ENCODE results near the gene HMCN2. TPM values are rescaled to one million over a fixed set of nuclear protein-coding genes. Genes with fewer than 3 reads are reported as not detected.

The HMCN2 gene
- total and polyA plus RNA-seq, 5 donors, result 2.3 to 6.1 (median 4.2) TPM

- ATAC-seq (no peak), DNase-seq (no peak)
- WGBS, result 68% methylated on average over 5 of the region's 5 CpGs
- peaks cover 9% of the 10 kb centered on the region for H3K4me1 ChIP-seq (ENCODE audit: control insufficient read depth, insufficient read depth, low read length)
- intact Hi-C loops (cut with DNase I), result no loop called here
- no peak overlapping the region for H3K27ac ChIP-seq (ENCODE audit: low read length)
- no peaks in the 10 kb centered on the region for H3K27me3 ChIP-seq (ENCODE audit: control insufficient read depth, insufficient read depth)
- no peak overlapping the region for H3K4me3 ChIP-seq (ENCODE audit: low read length)
- no peaks in the 10 kb centered on the region for H3K9me3 ChIP-seq (ENCODE audit: control insufficient read depth, low read length)
Observed at GRCh38 chr9:130291474-130291873, 25.9 kb downstream of the HMCN2 start.

GRCh38 chr9:130292106-130292505 is 26.5 kb downstream of the HMCN2 start:
- H3K9me3 ChIP-seq (ENCODE audit: control insufficient read depth, low read length), result no peaks in the 10 kb centered on the region
- DNase-seq, result no peak
- no peak overlapping the region for H3K4me3 ChIP-seq (ENCODE audit: low read length)
- peak; percentile 15 to 44 for ATAC-seq
- H3K4me1 ChIP-seq (ENCODE audit: control insufficient read depth, insufficient read depth, low read length), result peaks cover 7% of the 10 kb centered on the region
- no peak overlapping the region for H3K27ac ChIP-seq (ENCODE audit: low read length)
- intact Hi-C loops (cut with DNase I), result no loop called here
- 51% methylated on average over 6 of the region's 6 CpGs for WGBS
- no peaks in the 10 kb centered on the region for H3K27me3 ChIP-seq (ENCODE audit: control insufficient read depth, insufficient read depth)

GRCh38 chr9:130294664-130295063 is 29.1 kb downstream of the HMCN2 start:
- DNase-seq, result peak in 1 of 3 donors; percentile 30
- no peaks in the 10 kb centered on the region for H3K9me3 ChIP-seq (ENCODE audit: control insufficient read depth, low read length)
- no peak overlapping the region for H3K4me3 ChIP-seq (ENCODE audit: low read length)
- WGBS, result 87% methylated on average over 6 of the region's 6 CpGs
- no peaks in the 10 kb centered on the region for H3K27me3 ChIP-seq (ENCODE audit: control insufficient read depth, insufficient read depth)
- H3K4me1 ChIP-seq (ENCODE audit: control insufficient read depth, insufficient read depth, low read length), result peaks cover 2% of the 10 kb centered on the region
- no peak overlapping the region for H3K27ac ChIP-seq (ENCODE audit: low read length)
- no peak for ATAC-seq
- intact Hi-C loops (cut with DNase I), result no loop called here

- ATAC-seq, result no peak
- WGBS, result 81% methylated on average over 11 of the region's 11 CpGs
Observed at GRCh38 chr9:130295431-130295830, 29.9 kb downstream of the HMCN2 start.

GRCh38 chr9:130295945-130296782 is 30.6 kb downstream of the HMCN2 start:
- intact Hi-C loops (cut with DNase I), result no loop called here
- WGBS, result 89% methylated on average over 10 of the region's 10 CpGs
- no peak overlapping the region for H3K27ac ChIP-seq (ENCODE audit: low read length)
- no peak overlapping the region for H3K4me3 ChIP-seq (ENCODE audit: low read length)
- no peaks in the 10 kb centered on the region for H3K9me3 ChIP-seq (ENCODE audit: control insufficient read depth, low read length)
- DNase-seq, result peak in 2 of 3 donors; percentile 4 to 45
- no peak for ATAC-seq
- no peaks in the 10 kb centered on the region for H3K27me3 ChIP-seq (ENCODE audit: control insufficient read depth, insufficient read depth)
- H3K4me1 ChIP-seq (ENCODE audit: control insufficient read depth, insufficient read depth, low read length), result no peaks in the 10 kb centered on the region

More at GRCh38 chr9:130295431-130295830, 29.9 kb downstream of the HMCN2 start:
- no peak overlapping the region for H3K4me3 ChIP-seq (ENCODE audit: low read length)
- no peaks in the 10 kb centered on the region for H3K27me3 ChIP-seq (ENCODE audit: control insufficient read depth, insufficient read depth)
- no peaks in the 10 kb centered on the region for H3K9me3 ChIP-seq (ENCODE audit: control insufficient read depth, low read length)
- H3K4me1 ChIP-seq (ENCODE audit: control insufficient read depth, insufficient read depth, low read length), result no peaks in the 10 kb centered on the region
- DNase-seq, result no peak
- H3K27ac ChIP-seq (ENCODE audit: low read length), result no peak overlapping the region
- intact Hi-C loops (cut with DNase I), result no loop called here

GRCh38 chr9:130296783-130297055 is 31.2 kb downstream of the HMCN2 start:
- no peak overlapping the region for H3K27ac ChIP-seq (ENCODE audit: low read length)
- H3K4me3 ChIP-seq (ENCODE audit: low read length), result no peak overlapping the region
- 73% methylated on average over 2 of the region's 2 CpGs for WGBS
- intact Hi-C loops (cut with DNase I), result no loop called here
- H3K9me3 ChIP-seq (ENCODE audit: control insufficient read depth, low read length), result no peaks in the 10 kb centered on the region
- ATAC-seq, result no peak
- H3K27me3 ChIP-seq (ENCODE audit: control insufficient read depth, insufficient read depth), result no peaks in the 10 kb centered on the region
- peak in 1 of 3 donors; percentile 2 for DNase-seq
- no peaks in the 10 kb centered on the region for H3K4me1 ChIP-seq (ENCODE audit: control insufficient read depth, insufficient read depth, low read length)

- DNase-seq (peak; percentile 14 to 62 (median 46)), ATAC-seq (peak in 1 of 2 donors; percentile 44)
- intact Hi-C loops (cut with DNase I), result no loop called here
- H3K9me3 ChIP-seq (ENCODE audit: control insufficient read depth, low read length), result no peaks in the 10 kb centered on the region
- no peaks in the 10 kb centered on the region for H3K4me1 ChIP-seq (ENCODE audit: control insufficient read depth, insufficient read depth, low read length)
- no peaks in the 10 kb centered on the region for H3K27me3 ChIP-seq (ENCODE audit: control insufficient read depth, insufficient read depth)
- 46% methylated on average over 6 of the region's 6 CpGs for WGBS
- H3K27ac ChIP-seq (ENCODE audit: low read length), result no peak overlapping the region
- H3K4me3 ChIP-seq (ENCODE audit: low read length), result no peak overlapping the region
Observed at GRCh38 chr9:130297371-130297770, 31.8 kb downstream of the HMCN2 start.

- Histone ChIP-seq H3K9me3 (ENCODE audit: control insufficient read depth, low read length) (no peaks in the 10 kb centered on the region), H3K4me1 (ENCODE audit: control insufficient read depth, insufficient read depth, low read length) (no peaks in the 10 kb centered on the region), H3K27ac (ENCODE audit: low read length) (no peak overlapping the region), H3K4me3 (ENCODE audit: low read length) (no peak overlapping the region), H3K27me3 (ENCODE audit: control insufficient read depth, insufficient read depth) (no peaks in the 10 kb centered on the region)
- ATAC-seq, result no peak
- peak in 2 of 3 donors; percentile 14 to 41 for DNase-seq
- WGBS, result 65% methylated on average over 15 of the region's 15 CpGs
- intact Hi-C loops (cut with DNase I), result no loop called here
Observed at GRCh38 chr9:130298662-130299279, 33.2 kb downstream of the HMCN2 start.

GRCh38 chr9:130299785-130300615 is 34.4 kb downstream of the HMCN2 start:
- H3K4me3 ChIP-seq (ENCODE audit: low read length), result no peak overlapping the region
- 74% methylated on average over 4 of the region's 4 CpGs for WGBS
- no peaks in the 10 kb centered on the region for H3K4me1 ChIP-seq (ENCODE audit: control insufficient read depth, insufficient read depth, low read length)
- no peak overlapping the region for H3K27ac ChIP-seq (ENCODE audit: low read length)
- DNase-seq, result peak in 2 of 3 donors; percentile 3 to 25
- no peaks in the 10 kb centered on the region for H3K27me3 ChIP-seq (ENCODE audit: control insufficient read depth, insufficient read depth)
- intact Hi-C loops (cut with DNase I), result no loop called here
- H3K9me3 ChIP-seq (ENCODE audit: control insufficient read depth, low read length), result no peaks in the 10 kb centered on the region
- ATAC-seq, result no peak

- DNase-seq (peak; percentile 5 to 49 (median 34)), ATAC-seq (no peak)
- Histone ChIP-seq H3K4me1 (ENCODE audit: control insufficient read depth, insufficient read depth, low read length) (no peaks in the 10 kb centered on the region), H3K27ac (ENCODE audit: low read length) (no peak overlapping the region), H3K27me3 (ENCODE audit: control insufficient read depth, insufficient read depth) (no peaks in the 10 kb centered on the region), H3K4me3 (ENCODE audit: low read length) (no peak overlapping the region), H3K9me3 (ENCODE audit: control insufficient read depth, low read length) (no peaks in the 10 kb centered on the region)
- WGBS, result 56% methylated on average over 5 of the region's 5 CpGs
- intact Hi-C loops (cut with DNase I), result no loop called here
Observed at GRCh38 chr9:130300739-130301138, 35.2 kb downstream of the HMCN2 start.
